Inferior parietal cortex (tissue), 1 donor: ENCODE results near the gene LTB.

ENCODE experiments used
- DNase-seq: peaks from one replicate; pipeline ENCODE4 v3.0.0-alpha.2; 2016; ENCODE audit errors: extremely low spot score

The LTB gene, protein sequence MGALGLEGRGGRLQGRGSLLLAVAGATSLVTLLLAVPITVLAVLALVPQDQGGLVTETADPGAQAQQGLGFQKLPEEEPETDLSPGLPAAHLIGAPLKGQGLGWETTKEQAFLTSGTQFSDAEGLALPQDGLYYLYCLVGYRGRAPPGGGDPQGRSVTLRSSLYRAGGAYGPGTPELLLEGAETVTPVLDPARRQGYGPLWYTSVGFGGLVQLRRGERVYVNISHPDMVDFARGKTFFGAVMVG

DNA sequence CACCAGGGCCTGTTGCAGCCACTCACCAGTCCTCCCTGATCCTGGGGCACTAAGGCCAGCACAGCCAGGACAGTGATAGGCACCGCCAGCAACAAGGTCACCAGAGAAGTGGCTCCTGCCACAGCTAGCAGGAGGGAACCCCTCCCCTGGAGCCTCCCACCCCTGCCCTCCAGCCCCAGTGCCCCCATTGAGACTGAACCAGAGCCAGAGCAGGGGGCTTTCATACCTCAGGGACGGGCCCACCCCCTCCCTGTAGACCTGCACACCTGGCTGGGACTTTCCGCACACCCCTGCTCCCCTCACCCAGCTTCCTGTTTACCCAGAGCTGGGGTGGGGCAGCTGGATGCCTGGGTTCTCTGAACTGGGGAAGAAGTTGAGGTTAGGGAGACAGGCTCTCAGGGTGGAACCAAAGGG, at the start of gene LTB:
Gene LTB, minus strand, starts transcription at position 195 of the 414 bp plus-strand sequence. Its CDS starts 7 bp downstream, at position 188.
- no peak for DNase-seq

DNA sequence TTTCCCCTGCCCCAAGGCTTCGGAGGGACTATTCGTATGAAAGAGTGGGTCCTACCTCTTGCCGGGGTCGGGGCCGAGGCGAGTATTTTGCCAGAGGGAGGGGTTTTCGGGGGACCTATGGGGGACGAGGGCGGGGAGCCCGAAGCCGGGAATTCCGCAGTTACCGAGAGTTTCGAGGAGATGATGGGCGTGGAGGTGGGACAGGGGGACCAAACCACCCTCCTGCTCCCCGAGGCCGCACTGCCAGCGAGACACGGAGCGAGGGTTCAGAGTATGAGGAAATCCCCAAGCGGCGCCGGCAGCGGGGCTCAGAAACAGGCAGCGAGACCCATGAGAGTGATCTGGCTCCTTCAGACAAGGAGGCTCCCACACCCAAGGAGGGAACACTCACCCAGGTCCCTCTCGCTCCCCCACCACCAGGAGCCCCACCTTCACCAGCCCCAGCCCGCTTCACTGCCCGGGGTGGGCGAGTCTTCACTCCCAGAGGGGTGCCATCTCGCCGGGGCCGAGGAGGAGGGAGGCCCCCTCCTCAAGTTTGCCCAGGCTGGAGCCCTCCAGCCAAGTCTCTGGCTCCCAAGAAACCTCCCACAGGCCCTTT, 49.6 kb upstream of the LTB start:
- no peak for DNase-seq

GRCh38 chr6:31631209-31631608, 49.0 kb upstream of the LTB start:
- no peak for DNase-seq

DNA sequence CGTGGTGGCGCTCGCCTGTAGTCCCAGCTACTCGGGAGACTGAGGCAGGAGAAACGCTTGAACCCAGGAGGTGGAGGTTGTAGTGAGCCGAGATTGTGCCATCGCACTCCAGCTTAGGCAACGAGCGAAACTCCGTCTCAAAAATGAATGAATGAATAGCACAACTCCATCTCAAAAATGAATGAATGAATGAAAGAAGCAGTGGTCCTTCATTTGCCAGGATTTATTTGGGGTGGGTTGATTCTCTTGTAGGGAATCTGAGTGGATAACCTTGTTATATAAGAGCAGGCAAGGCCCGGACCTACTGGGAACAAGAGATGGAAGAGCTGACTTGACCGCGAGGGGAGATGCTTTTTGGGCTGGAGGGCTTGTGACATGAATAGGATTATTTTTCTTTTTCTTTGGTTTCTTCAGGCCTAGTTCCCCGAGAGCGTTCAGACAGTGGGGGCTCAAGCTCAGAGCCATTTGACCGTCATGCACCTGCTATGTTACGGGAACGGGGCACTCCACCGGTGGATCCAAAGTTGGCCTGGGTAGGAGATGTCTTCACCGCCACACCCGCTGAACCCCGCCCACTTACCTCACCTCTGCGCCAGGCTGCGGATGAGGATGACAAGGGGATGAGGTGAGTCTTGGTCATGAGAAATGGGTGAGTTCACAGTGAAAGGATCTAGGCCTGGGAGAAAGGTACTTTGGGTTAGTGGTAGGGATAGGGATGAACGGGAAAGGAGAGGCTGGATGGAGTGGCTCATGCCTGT, 48.1 kb upstream of the LTB start:
- no peak for DNase-seq

GRCh38 chr6:31629014-31629413, 46.8 kb upstream of the LTB start:
- DNase-seq: no peak

- DNase-seq: no peak
These were observed 45.6 kb upstream of the LTB start for GRCh38 chr6:31627690-31628287.

DNA sequence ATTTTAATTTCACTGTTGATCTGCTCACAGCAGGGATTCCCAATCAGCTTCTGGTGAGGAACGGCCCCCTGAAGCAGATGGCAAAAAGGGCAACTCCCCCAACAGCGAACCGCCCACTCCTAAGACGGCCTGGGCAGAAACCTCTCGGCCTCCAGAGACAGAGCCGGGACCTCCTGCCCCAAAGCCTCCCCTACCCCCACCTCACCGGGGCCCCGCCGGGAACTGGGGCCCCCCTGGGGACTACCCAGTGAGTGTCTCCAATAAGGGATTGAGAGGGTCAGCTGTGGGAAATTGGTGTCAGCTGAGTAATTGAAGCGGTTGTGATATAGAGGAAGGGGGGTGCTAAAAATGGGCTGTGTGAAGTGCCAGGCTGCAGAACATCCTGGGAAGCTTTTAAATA, 44.7 kb upstream of the LTB start:
- no peak for DNase-seq

GRCh38 chr6:31624070-31624469, 41.8 kb upstream of the LTB start:
- no peak for DNase-seq

GRCh38 chr6:31622684-31623091, 40.5 kb upstream of the LTB start:
- DNase-seq: no peak

- DNase-seq: no peak
These were observed 39.8 kb upstream of the LTB start for GRCh38 chr6:31621991-31622390.

GRCh38 chr6:31621320-31621939, 39.2 kb upstream of the LTB start:
- peak; percentile 12 for DNase-seq

GRCh38 chr6:31620586-31621319, 38.5 kb upstream of the LTB start, which contains the start of gene PRRC2A:
PRRC2A (plus strand) TSS chr6:31620715; CDS start chr6:31622790, 2,075 bp downstream.
- DNase-seq: peak; percentile 50

- peak; percentile 97 for DNase-seq
These were observed 37.8 kb upstream of the LTB start for GRCh38 chr6:31619805-31620585.

GRCh38 chr6:31617010-31617409, 34.8 kb upstream of the LTB start:
- no peak for DNase-seq

- DNase-seq: no peak
These were observed 33.5 kb upstream of the LTB start for GRCh38 chr6:31615748-31616147.

GRCh38 chr6:31614684-31615578, 32.7 kb upstream of the LTB start, which contains the start of gene AIF1:
AIF1 (plus strand) TSS chr6:31615234; CDS start chr6:31615330, 96 bp downstream.
- no peak for DNase-seq

DNA sequence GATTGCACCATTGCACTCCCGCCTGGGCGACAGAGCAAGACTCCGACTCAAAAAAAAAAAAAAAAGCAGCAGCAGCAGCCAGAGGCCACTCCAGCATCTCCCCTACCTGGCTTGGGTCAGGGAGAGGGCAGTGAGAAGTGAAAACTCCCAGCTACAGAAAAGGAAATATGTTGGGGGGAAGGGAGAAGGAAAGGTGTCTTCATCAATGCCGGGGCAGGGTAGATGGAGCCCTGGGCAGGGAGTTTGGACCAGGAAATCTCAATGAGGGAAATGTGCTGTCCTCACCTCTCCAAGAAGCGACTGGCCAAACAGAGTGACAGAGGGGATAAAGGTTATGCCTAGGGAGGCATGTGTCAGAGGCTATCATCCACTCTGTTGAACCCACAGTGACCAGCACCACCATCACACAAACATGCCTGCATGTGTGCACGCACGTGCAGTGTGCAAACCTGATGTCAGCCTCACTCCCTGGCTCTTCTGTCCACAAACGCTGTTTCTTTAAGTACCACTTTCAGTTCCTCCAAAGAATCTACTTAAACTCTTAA, 31.9 kb upstream of the LTB start:
- no peak for DNase-seq

- DNase-seq: no peak
These were observed 28.7 kb upstream of the LTB start for GRCh38 chr6:31610968-31611367.
